GM12891 (cell line): ENCODE measurements around the gene CUL1.

Experiments used
- POLR2A ChIP-seq: IDR thresholded peaks from 2 replicates; pipeline ENCODE4 v1.6.1; 2011; ENCODE audit warnings: low read depth, low read length, control low read depth
- POLR2AphosphoS5 ChIP-seq: IDR thresholded peaks from 2 replicates; pipeline ENCODE4 v1.6.1; 2011; ENCODE audit warnings: low read depth, low read length, control low read depth
- POU2F2 ChIP-seq: IDR thresholded peaks from 2 replicates; pipeline ENCODE4 v1.6.1; 2011; ENCODE audit warnings: low read depth, mild to moderate bottlenecking, control low read depth, low read length, moderate library complexity
- SPI1 ChIP-seq: IDR thresholded peaks from 2 replicates; pipeline ENCODE4 v1.6.1; 2011; ENCODE audit warnings: low read depth, low read length, control low read depth
- TAF1 ChIP-seq: IDR thresholded peaks from 2 replicates; pipeline ENCODE4 v1.6.1; 2011; ENCODE audit warnings: low read depth, low read length, control low read depth

- TF ChIP-seq POLR2AphosphoS5: no peak
- TF ChIP-seq POLR2A: no peak
- no peak for TF ChIP-seq TAF1
- TF ChIP-seq SPI1: no peak
- TF ChIP-seq POU2F2: no peak
Measured at GRCh38 chr7:148662646-148663045, 36.1 kb upstream of the CUL1 start.
